Measurements from ENCODE around the gene TGFBR1. TPM values are rescaled to one million over a fixed set of nuclear protein-coding genes. Genes with fewer than 3 reads are reported as not detected.

TGFBR1 gene
- total and polyA plus RNA-seq, 2 donors (not counting 1 experiment from before 2014, with no cell fraction given), result 78.5 to 79.1 TPM

GRCh38 chr9:99160173-99160572 lies 55.3 kb downstream of the TGFBR1 start:
- Histone ChIP-seq H3K4me1 (ENCODE audit: control insufficient read depth, extremely low read depth, insufficient read depth, low read length) (no peaks in the 10 kb centered on the region), H3K4me2 (ENCODE audit: extremely low read depth, insufficient read depth, low read length) (no peak overlapping the region), H3K9me3 (ENCODE audit: control insufficient read depth, insufficient read depth, low read depth, low read length) (no peaks in the 10 kb centered on the region), H4K20me1 (ENCODE audit: control insufficient read depth, extremely low read depth, insufficient read depth, low read length) (no peaks in the 10 kb centered on the region), H3K27ac (ENCODE audit: insufficient read depth, low read length) (no peak overlapping the region), H3K9ac (ENCODE audit: insufficient read depth, low read length) (no peak overlapping the region), H2AFZ (ENCODE audit: low read length) (no peak overlapping the region), H3K36me3 (ENCODE audit: control insufficient read depth, insufficient read depth, low read length) (no peaks in the 10 kb centered on the region), H3K79me2 (ENCODE audit: control insufficient read depth, insufficient read depth, low read length) (no peaks in the 10 kb centered on the region), H3K27me3 (ENCODE audit: control insufficient read depth, insufficient read depth, low read length) (no peaks in the 10 kb centered on the region), H3K4me3 (replicated peaks in 1 of 4; ENCODE audit: control extremely low read depth in 1 of 4, insufficient read depth in 1 of 4, low read depth in 3 of 4, low read length in 4 of 4) (no peak overlapping the region)
- TF ChIP-seq, protein P1, sequence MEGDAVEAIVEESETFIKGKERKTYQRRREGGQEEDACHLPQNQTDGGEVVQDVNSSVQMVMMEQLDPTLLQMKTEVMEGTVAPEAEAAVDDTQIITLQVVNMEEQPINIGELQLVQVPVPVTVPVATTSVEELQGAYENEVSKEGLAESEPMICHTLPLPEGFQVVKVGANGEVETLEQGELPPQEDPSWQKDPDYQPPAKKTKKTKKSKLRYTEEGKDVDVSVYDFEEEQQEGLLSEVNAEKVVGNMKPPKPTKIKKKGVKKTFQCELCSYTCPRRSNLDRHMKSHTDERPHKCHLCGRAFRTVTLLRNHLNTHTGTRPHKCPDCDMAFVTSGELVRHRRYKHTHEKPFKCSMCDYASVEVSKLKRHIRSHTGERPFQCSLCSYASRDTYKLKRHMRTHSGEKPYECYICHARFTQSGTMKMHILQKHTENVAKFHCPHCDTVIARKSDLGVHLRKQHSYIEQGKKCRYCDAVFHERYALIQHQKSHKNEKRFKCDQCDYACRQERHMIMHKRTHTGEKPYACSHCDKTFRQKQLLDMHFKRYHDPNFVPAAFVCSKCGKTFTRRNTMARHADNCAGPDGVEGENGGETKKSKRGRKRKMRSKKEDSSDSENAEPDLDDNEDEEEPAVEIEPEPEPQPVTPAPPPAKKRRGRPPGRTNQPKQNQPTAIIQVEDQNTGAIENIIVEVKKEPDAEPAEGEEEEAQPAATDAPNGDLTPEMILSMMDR (conservative IDR thresholded peaks at IDR 0.05 in 1 of 2, IDR thresholded peaks at IDR 0.05 in 1 of 2; ENCODE audit: low read depth in 1 of 2, low read length in 2 of 2), result no peak
- no peak for TF ChIP-seq EZH2 (IDR thresholded peaks at IDR 0.05; ENCODE audit: low read length, missing control alignments)
- DNase-seq (ENCODE audit: low read depth in 2 of 2), result no peak

DNA sequence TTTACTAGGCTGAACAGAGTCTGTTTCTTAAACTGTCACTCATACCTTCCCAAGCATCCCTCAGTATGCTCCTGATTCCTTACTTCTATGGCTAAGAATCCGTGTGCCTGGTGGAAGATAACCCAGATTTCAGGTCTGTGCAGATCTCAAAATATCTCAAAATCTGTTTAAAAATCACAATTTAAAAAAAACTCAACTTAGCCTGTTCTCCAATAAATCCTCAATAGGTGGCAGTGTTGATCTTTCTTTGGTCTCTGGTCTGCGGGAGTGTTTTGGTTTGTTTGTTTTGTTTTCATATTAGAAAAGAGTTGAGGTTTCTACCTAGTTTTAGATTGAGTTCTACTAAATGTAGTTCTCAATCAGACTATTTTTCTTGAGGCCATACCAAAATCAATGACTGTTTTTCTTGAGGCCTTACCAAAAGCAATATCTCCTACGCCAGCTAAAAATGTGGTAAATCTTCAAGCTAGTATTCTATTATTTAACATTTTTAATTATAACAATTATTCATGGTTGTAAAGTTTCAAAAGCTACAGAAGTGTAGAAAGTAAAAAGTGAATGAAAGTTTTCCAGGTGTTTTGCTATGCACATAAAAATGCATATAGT lies 57.9 kb downstream of the TGFBR1 start:
- Histone ChIP-seq H3K36me3 (ENCODE audit: control insufficient read depth, insufficient read depth, low read length) (no peaks in the 10 kb centered on the region), H3K4me1 (ENCODE audit: control insufficient read depth, extremely low read depth, insufficient read depth, low read length) (no peaks in the 10 kb centered on the region)
- DNase-seq (ENCODE audit: low read depth in 2 of 2), result peak; percentile 20 to 67

DNA sequence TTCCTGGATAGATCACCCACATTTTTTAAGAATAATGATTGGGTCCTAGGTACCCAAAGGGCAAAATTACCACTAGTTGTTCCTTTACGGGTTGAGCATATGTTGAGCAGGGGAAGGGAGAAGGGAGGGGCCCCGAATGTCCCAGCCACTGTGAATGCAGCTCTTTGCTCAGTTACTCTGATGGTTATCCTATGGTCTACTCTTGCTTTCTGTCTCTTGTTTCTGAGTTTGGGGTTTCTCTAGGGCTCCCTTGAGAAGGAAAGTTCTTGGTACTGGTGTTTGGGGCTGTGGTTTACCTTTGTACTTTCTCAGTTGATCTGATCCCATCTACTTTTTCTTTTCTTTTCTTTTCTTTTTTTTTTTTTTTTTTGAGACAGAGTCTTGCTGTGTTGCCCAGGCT lies 61.2 kb downstream of the TGFBR1 start:
- H3K4me1 ChIP-seq (ENCODE audit: control insufficient read depth, extremely low read depth, insufficient read depth, low read length), result no peaks in the 10 kb centered on the region
- no peak overlapping the region for H3K27ac ChIP-seq (ENCODE audit: insufficient read depth, low read length)
- H4K20me1 ChIP-seq (ENCODE audit: control insufficient read depth, extremely low read depth, insufficient read depth, low read length), result no peaks in the 10 kb centered on the region
- peaks cover 8% of the 10 kb centered on the region for H3K27me3 ChIP-seq (ENCODE audit: control insufficient read depth, insufficient read depth, low read length)
- no peak overlapping the region for H3K4me3 ChIP-seq (replicated peaks in 1 of 4; ENCODE audit: control extremely low read depth in 1 of 4, insufficient read depth in 1 of 4, low read depth in 3 of 4, low read length in 4 of 4)
- TF ChIP-seq, protein P1 (conservative IDR thresholded peaks at IDR 0.05 in 1 of 2, IDR thresholded peaks at IDR 0.05 in 1 of 2; ENCODE audit: low read depth in 1 of 2, low read length in 2 of 2), result no peak
- TF ChIP-seq EZH2 (IDR thresholded peaks at IDR 0.05; ENCODE audit: low read length, missing control alignments), result no peak
- no peaks in the 10 kb centered on the region for H3K9me3 ChIP-seq (ENCODE audit: control insufficient read depth, insufficient read depth, low read depth, low read length)
- H3K4me2 ChIP-seq (ENCODE audit: extremely low read depth, insufficient read depth, low read length), result no peak overlapping the region
- H3K79me2 ChIP-seq (ENCODE audit: control insufficient read depth, insufficient read depth, low read length), result no peaks in the 10 kb centered on the region
- no peaks in the 10 kb centered on the region for H3K36me3 ChIP-seq (ENCODE audit: control insufficient read depth, insufficient read depth, low read length)
- DNase-seq (ENCODE audit: low read depth in 2 of 2), result no peak
- no peak overlapping the region for H2AFZ ChIP-seq (ENCODE audit: low read length)
- H3K9ac ChIP-seq (ENCODE audit: insufficient read depth, low read length), result no peak overlapping the region

More for the DNA sequence above, 57.9 kb downstream of the TGFBR1 start:
- no peak overlapping the region for H3K4me2 ChIP-seq (ENCODE audit: extremely low read depth, insufficient read depth, low read length)
- TF ChIP-seq, protein P1 (conservative IDR thresholded peaks at IDR 0.05 in 1 of 2, IDR thresholded peaks at IDR 0.05 in 1 of 2; ENCODE audit: low read depth in 1 of 2, low read length in 2 of 2), result peak; percentile 59 to 62
- TF ChIP-seq EZH2 (IDR thresholded peaks at IDR 0.05; ENCODE audit: low read length, missing control alignments), result no peak
- H3K9ac ChIP-seq (ENCODE audit: insufficient read depth, low read length), result no peak overlapping the region
- no peaks in the 10 kb centered on the region for H3K79me2 ChIP-seq (ENCODE audit: control insufficient read depth, insufficient read depth, low read length)
- H3K27me3 ChIP-seq (ENCODE audit: control insufficient read depth, insufficient read depth, low read length), result peaks cover 3% of the 10 kb centered on the region
- H2AFZ ChIP-seq (ENCODE audit: low read length), result no peak overlapping the region
- no peaks in the 10 kb centered on the region for H4K20me1 ChIP-seq (ENCODE audit: control insufficient read depth, extremely low read depth, insufficient read depth, low read length)
- no peak overlapping the region for H3K4me3 ChIP-seq (replicated peaks in 1 of 4; ENCODE audit: control extremely low read depth in 1 of 4, insufficient read depth in 1 of 4, low read depth in 3 of 4, low read length in 4 of 4)
- H3K9me3 ChIP-seq (ENCODE audit: control insufficient read depth, insufficient read depth, low read depth, low read length), result no peaks in the 10 kb centered on the region
- no peak overlapping the region for H3K27ac ChIP-seq (ENCODE audit: insufficient read depth, low read length)
